Dermis blood vessel endothelial cell (primary cell): ENCODE data around the gene PWWP2B. TPM values are rescaled to one million over a fixed set of nuclear protein-coding genes. Genes with fewer than 3 reads are reported as not detected.

Experiments
- DNase-seq: peaks from one replicate; pipeline ENCODE4 v3.0.0; 2010
- total RNA-seq: library from RNA; depleted of rRNA; stranded (reverse); fragments of >200 nt; gene quantifications from 2 replicates; pipeline ENCODE4 v1.2.3, GENCODE V29; 2014

PWWP2B gene
- total RNA-seq, result 15.1 and 16.3 TPM in 2 replicates

GRCh38 chr10:132397036-132397541 is at the start of gene PWWP2B:
TSS of gene PWWP2B (plus strand) at chr10:132397200. CDS start at chr10:132397227, 27 bp downstream.
- DNase-seq, result peak; percentile 58

GRCh38 chr10:132347211-132347930 is 49.6 kb upstream of the PWWP2B start:
- DNase-seq, result no peak

- DNase-seq, result no peak
These were observed 49.1 kb upstream of the PWWP2B start for GRCh38 chr10:132347931-132348267.

- no peak for DNase-seq
These were observed 47.2 kb upstream of the PWWP2B start for GRCh38 chr10:132349766-132350165.

GRCh38 chr10:132350391-132350790 is 46.6 kb upstream of the PWWP2B start:
- DNase-seq, result no peak

GRCh38 chr10:132350946-132351345 is 46.1 kb upstream of the PWWP2B start:
- DNase-seq, result no peak

- DNase-seq, result no peak
These were observed 45.4 kb upstream of the PWWP2B start for GRCh38 chr10:132351611-132352010.

- peak; percentile 81 for DNase-seq
These were observed 44.3 kb upstream of the PWWP2B start for GRCh38 chr10:132352462-132353308.

- no peak for DNase-seq
These were observed 43.3 kb upstream of the PWWP2B start for GRCh38 chr10:132353456-132354355.

- DNase-seq, result no peak
These were observed 42.5 kb upstream of the PWWP2B start for GRCh38 chr10:132354356-132355094.

- DNase-seq, result no peak
These were observed 41.7 kb upstream of the PWWP2B start for GRCh38 chr10:132355297-132355696.

GRCh38 chr10:132355754-132356153 is 41.2 kb upstream of the PWWP2B start:
- DNase-seq, result no peak

GRCh38 chr10:132356621-132357195 is 40.3 kb upstream of the PWWP2B start:
- no peak for DNase-seq

- DNase-seq, result no peak
These were observed 39.5 kb upstream of the PWWP2B start for GRCh38 chr10:132357286-132358058.

GRCh38 chr10:132359305-132360040 is 37.5 kb upstream of the PWWP2B start:
- DNase-seq, result no peak

- peak; percentile 19 for DNase-seq
These were observed 36.1 kb upstream of the PWWP2B start for GRCh38 chr10:132360766-132361447.

- DNase-seq, result no peak
These were observed 35.4 kb upstream of the PWWP2B start for GRCh38 chr10:132361581-132362101.

GRCh38 chr10:132362151-132362611 is 34.8 kb upstream of the PWWP2B start:
- no peak for DNase-seq

GRCh38 chr10:132363376-132363775 is 33.6 kb upstream of the PWWP2B start:
- no peak for DNase-seq
